C4-2B (cell line): ENCODE data around the gene ZNF444.

Source experiments
- ZFX ChIP-seq: fragments of 450-650 bp; IDR thresholded peaks from 2 replicates; pipeline ENCODE4 v1.6.1; 2017
- TF ChIP-seq, protein P1 (sequence below): fragments of 450-650 bp; conservative IDR thresholded peaks from 2 replicates; pipeline ENCODE4 v1.5.1; 2017; ENCODE audit warnings: mild to moderate bottlenecking

DNA sequence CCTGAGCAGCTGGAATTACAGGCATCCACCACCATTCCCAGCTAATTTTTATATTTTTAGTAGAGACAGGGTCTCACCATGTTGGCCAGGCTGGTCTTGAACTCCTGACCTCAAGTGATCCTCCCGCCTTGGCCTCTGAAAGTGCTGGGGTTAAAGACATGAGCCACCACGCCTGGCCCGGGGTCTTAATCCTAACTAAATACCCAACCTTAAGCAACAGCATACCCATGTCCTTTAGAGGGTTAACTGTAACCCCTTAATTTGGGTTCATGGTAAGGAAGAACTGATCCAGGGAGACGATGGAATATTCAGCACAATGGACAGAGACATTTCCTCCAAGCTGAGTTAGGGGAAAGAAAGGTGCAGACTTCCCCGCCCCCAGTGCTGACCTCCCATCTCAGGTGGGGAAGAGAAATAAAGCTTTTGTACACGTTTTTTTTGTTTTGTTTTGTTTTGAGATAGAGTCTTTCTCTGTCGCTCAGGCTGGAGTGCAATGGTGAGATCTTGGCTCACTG is 26.0 kb downstream of the ZNF444 start:
- TF ChIP-seq, protein P1, sequence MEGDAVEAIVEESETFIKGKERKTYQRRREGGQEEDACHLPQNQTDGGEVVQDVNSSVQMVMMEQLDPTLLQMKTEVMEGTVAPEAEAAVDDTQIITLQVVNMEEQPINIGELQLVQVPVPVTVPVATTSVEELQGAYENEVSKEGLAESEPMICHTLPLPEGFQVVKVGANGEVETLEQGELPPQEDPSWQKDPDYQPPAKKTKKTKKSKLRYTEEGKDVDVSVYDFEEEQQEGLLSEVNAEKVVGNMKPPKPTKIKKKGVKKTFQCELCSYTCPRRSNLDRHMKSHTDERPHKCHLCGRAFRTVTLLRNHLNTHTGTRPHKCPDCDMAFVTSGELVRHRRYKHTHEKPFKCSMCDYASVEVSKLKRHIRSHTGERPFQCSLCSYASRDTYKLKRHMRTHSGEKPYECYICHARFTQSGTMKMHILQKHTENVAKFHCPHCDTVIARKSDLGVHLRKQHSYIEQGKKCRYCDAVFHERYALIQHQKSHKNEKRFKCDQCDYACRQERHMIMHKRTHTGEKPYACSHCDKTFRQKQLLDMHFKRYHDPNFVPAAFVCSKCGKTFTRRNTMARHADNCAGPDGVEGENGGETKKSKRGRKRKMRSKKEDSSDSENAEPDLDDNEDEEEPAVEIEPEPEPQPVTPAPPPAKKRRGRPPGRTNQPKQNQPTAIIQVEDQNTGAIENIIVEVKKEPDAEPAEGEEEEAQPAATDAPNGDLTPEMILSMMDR: no peak
- no peak for TF ChIP-seq ZFX
